ENCODE results near the gene RTKN. TPM values are rescaled to one million over a fixed set of nuclear protein-coding genes. Genes with fewer than 3 reads are reported as not detected.

The RTKN gene
- total and polyA plus RNA-seq, 2 of the 13 experiments (the other 11 are each of a cell fraction or from before 2014, with no cell fraction given): 159 to 166 TPM

DNA sequence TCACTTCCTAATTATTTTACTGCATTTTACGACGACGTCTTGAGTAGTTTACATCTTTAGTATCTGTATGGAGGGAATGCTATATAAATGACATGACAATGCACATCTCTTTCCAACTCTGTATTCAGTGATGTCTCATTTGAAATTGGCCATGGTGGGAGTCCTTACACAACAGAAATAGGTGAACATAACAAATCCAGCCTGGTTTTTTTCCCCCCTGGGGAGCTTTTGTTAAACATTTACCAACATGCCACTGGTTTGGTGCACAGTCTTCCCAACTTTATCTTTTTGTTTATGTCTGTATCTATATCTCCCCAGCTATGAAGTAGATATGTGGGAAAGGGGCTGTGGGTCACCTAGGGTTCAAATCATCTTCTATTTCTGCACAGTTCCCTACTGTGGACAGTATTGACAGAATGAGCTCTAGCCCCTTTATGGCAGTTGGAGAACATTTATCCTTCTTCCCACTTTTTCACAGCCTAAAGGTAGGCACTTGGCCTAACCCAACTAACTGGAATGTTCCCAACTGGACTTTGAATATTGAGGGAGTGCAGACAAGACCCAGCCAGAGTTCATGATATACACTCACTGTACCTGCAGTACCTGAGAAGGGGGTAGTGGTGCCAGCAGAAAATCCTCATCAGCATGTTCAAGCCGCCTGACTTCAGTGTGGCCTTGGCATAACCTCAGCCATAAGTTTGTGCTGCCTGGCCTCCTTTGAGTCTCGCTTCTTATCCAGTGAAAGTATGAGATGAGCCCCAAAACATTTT is 5.7 kb upstream of the RTKN start:
- no peaks in the 10 kb centered on the region for H3K27me3 ChIP-seq (ENCODE audit: control insufficient read depth in 1 of 2, insufficient read depth in 2 of 2, low read length in 2 of 2)
- H3K27ac ChIP-seq (ENCODE audit: extremely low read length, insufficient read depth, low read length): peak overlapping the region; percentile 65
- DNase-seq (ENCODE audit: low spot score): peak; percentile 82
- peaks cover 66% of the 10 kb centered on the region for H3K4me1 ChIP-seq (ENCODE audit: insufficient read depth, low read length)
- 10% methylated on average over 5 of the region's 5 CpGs for WGBS (ENCODE audit: low lambda C conversion rate)
- ChIA-PET POLR2A (interaction anchor here (0.9 to 11.6 kb wide), 8 partner anchors 9 to 57 kb away, joined by 3 to 342 read pairs (median 4); partner anchors contain the start of genes INO80B, LBX2 and WBP1), CTCF (ENCODE audit: low intra/inter-chr PET ratio, low total read pairs) (no interaction called here)
- BruUV-seq (replicated peaks): no TSS peak
- intact Hi-C loops (cut with micrococcal nuclease; ENCODE audit: unreplicated experiment): no loop called here
- in situ Hi-C loops (cut with HindIII; ENCODE audit: extremely low pct_ligation_motif_present, low pct_unique_long_range_greater_than_20kb): no loop called here
- FAIRE-seq: peak; percentile 78
- H2AFZ ChIP-seq (ENCODE audit: low read length): no peak overlapping the region
- peak overlapping the region; percentile 18 to 31 (median 29); a peak in 4 of 6 replicates for H3K4me3 ChIP-seq (replicated peaks in 1 of 3; ENCODE audit: insufficient read depth in 1 of 3, low read depth in 2 of 3, low read length in 3 of 3)
- H4K20me1 ChIP-seq (ENCODE audit: insufficient read depth, low read length): no peaks in the 10 kb centered on the region
- peak overlapping the region; percentile 33 for H3K9ac ChIP-seq (ENCODE audit: insufficient read depth, low read depth, low read length)
- peaks cover 4% of the 10 kb centered on the region for H3K79me2 ChIP-seq (ENCODE audit: insufficient read depth, low read length)
- peak; percentile 75 for ATAC-seq
- peak overlapping the region; percentile 75 for H3K4me2 ChIP-seq (ENCODE audit: low read depth, low read length)
- no peaks in the 10 kb centered on the region for H3K9me3 ChIP-seq (ENCODE audit: low read length)
- no peaks in the 10 kb centered on the region for H3K36me3 ChIP-seq (replicated peaks in 1 of 2; ENCODE audit: control insufficient read depth in 1 of 2, insufficient read depth in 2 of 2, low read length in 2 of 2)
- no peak for TF ChIP-seq IKZF5 (CRISPR knock-in tag; IDR thresholded peaks at IDR 0.05)
- no peak for TF ChIP-seq NFRKB (IDR thresholded peaks at IDR 0.05)
- TF ChIP-seq JARID2 (CRISPR knock-in tag; IDR thresholded peaks at IDR 0.05; ENCODE audit: insufficient replicate concordance): no peak
- TF ChIP-seq, protein P1, sequence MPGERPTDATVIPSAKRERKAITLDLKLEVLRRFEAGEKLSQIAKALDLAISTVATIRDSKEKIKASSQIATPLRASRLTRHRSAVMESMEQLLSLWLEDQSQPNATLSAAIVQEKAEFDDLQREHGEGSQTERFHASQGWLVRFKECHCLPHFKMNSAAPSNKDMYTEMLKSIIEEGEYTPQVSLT (CRISPR knock-in tag; IDR thresholded peaks at IDR 0.05; ENCODE audit: borderline replicate concordance, low read depth): no peak
- TF ChIP-seq ZNF143 (CRISPR knock-in tag; IDR thresholded peaks at IDR 0.05): no peak
- TF ChIP-seq ZNF768 (CRISPR knock-in tag; IDR thresholded peaks at IDR 0.05): no peak
- no peak for TF ChIP-seq SAFB2 (CRISPR knock-in tag; IDR thresholded peaks at IDR 0.05; ENCODE audit: borderline replicate concordance, low read depth)
- no peak for TF ChIP-seq PAWR (CRISPR knock-in tag; IDR thresholded peaks at IDR 0.05; ENCODE audit: borderline replicate concordance)
- TF ChIP-seq KLF11 (CRISPR knock-in tag; IDR thresholded peaks at IDR 0.05): no peak
- TF ChIP-seq ZNF629 (CRISPR knock-in tag; conservative IDR thresholded peaks at IDR 0.05): no peak
- TF ChIP-seq, protein P2, sequence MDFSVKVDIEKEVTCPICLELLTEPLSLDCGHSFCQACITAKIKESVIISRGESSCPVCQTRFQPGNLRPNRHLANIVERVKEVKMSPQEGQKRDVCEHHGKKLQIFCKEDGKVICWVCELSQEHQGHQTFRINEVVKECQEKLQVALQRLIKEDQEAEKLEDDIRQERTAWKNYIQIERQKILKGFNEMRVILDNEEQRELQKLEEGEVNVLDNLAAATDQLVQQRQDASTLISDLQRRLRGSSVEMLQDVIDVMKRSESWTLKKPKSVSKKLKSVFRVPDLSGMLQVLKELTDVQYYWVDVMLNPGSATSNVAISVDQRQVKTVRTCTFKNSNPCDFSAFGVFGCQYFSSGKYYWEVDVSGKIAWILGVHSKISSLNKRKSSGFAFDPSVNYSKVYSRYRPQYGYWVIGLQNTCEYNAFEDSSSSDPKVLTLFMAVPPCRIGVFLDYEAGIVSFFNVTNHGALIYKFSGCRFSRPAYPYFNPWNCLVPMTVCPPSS (IDR thresholded peaks at IDR 0.05): no peak
- TF ChIP-seq, protein P3, sequence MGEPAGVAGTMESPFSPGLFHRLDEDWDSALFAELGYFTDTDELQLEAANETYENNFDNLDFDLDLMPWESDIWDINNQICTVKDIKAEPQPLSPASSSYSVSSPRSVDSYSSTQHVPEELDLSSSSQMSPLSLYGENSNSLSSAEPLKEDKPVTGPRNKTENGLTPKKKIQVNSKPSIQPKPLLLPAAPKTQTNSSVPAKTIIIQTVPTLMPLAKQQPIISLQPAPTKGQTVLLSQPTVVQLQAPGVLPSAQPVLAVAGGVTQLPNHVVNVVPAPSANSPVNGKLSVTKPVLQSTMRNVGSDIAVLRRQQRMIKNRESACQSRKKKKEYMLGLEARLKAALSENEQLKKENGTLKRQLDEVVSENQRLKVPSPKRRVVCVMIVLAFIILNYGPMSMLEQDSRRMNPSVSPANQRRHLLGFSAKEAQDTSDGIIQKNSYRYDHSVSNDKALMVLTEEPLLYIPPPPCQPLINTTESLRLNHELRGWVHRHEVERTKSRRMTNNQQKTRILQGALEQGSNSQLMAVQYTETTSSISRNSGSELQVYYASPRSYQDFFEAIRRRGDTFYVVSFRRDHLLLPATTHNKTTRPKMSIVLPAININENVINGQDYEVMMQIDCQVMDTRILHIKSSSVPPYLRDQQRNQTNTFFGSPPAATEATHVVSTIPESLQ (CRISPR knock-in tag; conservative IDR thresholded peaks at IDR 0.05): no peak
- TF ChIP-seq LCORL (IDR thresholded peaks at IDR 0.05): peak; percentile 55
- peak; percentile 95 for TF ChIP-seq LCORL (CRISPR knock-in tag; IDR thresholded peaks at IDR 0.05)
- peak; percentile 60; the same call in 1 of the 2 replicates for TF ChIP-seq SALL1 (CRISPR knock-in tag; IDR thresholded peaks at IDR 0.05)
- peak; percentile 30; the same call in 1 of the 2 replicates for TF ChIP-seq SP2 (CRISPR knock-in tag; IDR thresholded peaks at IDR 0.05)
- TF ChIP-seq SKI (IDR thresholded peaks at IDR 0.05; ENCODE audit: partially characterized antibody): peak; percentile 45
- no peak for TF ChIP-seq KDM1A (CRISPR knock-in tag; IDR thresholded peaks at IDR 0.05)
- TF ChIP-seq HMG20A (CRISPR knock-in tag; IDR thresholded peaks at IDR 0.05; ENCODE audit: borderline replicate concordance): peak; percentile 62
- no peak for TF ChIP-seq DNMT3B (CRISPR knock-in tag; conservative IDR thresholded peaks at IDR 0.05)
- TF ChIP-seq PAX8 (CRISPR knock-in tag; IDR thresholded peaks at IDR 0.05; ENCODE audit: borderline replicate concordance): no peak
- no peak; the same call in 1 of the 2 replicates for TF ChIP-seq ZFY (CRISPR knock-in tag; IDR thresholded peaks at IDR 0.05)
